ENCODE measurements around the gene FKBP2. TPM values are rescaled to one million over a fixed set of nuclear protein-coding genes. Genes with fewer than 3 reads are reported as not detected.

The FKBP2 gene
- total and polyA plus RNA-seq, 2 of the 13 experiments (the other 11 are each of a cell fraction or from before 2014, with no cell fraction given): 30.1 to 53.3 TPM

DNA sequence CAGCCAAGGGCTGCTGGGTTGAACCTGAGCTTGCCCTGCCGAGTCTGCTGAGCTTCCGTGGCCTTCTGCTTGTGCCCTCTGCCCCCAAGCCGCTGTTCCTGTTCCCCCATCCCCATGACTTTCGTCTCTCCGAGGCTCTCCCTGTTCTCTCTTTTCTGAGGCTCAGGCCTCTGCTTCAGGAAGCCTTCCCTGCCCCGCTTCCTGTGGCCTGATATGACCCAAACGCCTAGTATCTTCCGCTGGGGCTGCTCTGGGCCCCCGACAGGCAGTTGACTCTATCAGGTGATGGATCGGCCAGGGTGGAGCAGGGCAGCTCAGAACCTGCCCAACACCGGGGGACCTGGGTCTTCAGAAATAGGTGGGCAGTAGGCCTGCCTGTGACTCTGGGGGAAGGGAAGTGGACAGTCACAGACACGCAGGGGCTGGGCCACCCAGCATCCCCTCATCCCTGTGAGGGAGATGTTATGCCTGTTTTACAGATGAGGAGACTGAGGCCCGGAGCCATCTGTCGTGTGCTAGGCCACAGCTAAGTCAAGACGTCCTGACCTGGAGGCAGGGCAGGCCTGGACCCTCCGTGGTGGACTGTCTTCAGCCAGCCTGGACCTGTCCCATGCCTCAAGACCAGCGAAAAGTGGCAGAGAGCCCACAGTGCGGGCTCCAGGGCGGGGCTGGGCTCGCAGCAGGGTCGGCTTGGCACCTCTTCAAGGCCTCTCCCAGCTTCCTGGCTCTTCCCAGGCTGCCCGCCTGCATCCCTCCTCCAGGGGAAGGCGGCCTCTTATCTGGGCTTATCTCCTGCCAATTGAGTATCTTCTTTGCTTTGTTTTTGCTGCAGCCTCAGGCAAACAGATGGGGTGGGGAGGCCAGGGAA, 27.4 kb downstream of the FKBP2 start (continued):
- TF ChIP-seq ZBTB42 (CRISPR knock-in tag; IDR thresholded peaks at IDR 0.05) (no peak), ZNF674 (CRISPR knock-in tag; IDR thresholded peaks at IDR 0.05; ENCODE audit: low read depth) (no peak), KLF12 (CRISPR knock-in tag; IDR thresholded peaks at IDR 0.05; ENCODE audit: borderline replicate concordance) (peak; percentile 47), KLF6 (CRISPR knock-in tag; IDR thresholded peaks at IDR 0.05) (no peak), STAG1 (CRISPR knock-in tag; IDR thresholded peaks at IDR 0.05) (no peak), NFRKB (IDR thresholded peaks at IDR 0.05) (no peak), ZNF747 (CRISPR knock-in tag; IDR thresholded peaks at IDR 0.05; ENCODE audit: borderline replicate concordance) (no peak), RBM22 (optimal IDR thresholded peaks at IDR 0.05; ENCODE audit: low read length) (peak; percentile 13), ZNF280B (CRISPR knock-in tag; IDR thresholded peaks at IDR 0.05; ENCODE audit: borderline replicate concordance) (0 out of 2 replicates have a peak, but pooled peaks have one; percentile 13), FOXO1 (CRISPR knock-in tag; IDR thresholded peaks at IDR 0.05) (no peak), RARA (CRISPR knock-in tag; IDR thresholded peaks at IDR 0.05) (0 out of 2 replicates have a peak, but pooled peaks have one; percentile 16), ZNF629 (CRISPR knock-in tag; conservative IDR thresholded peaks at IDR 0.05) (peak; percentile 94), ZNF382 (CRISPR knock-in tag; IDR thresholded peaks at IDR 0.05; ENCODE audit: borderline replicate concordance) (no peak), RXRA (CRISPR knock-in tag; IDR thresholded peaks at IDR 0.05) (no peak), ATAD3A (CRISPR knock-in tag; IDR thresholded peaks at IDR 0.05) (no peak), TRIM24 (CRISPR knock-in tag; IDR thresholded peaks at IDR 0.05) (no peak)
- TF ChIP-seq, protein P1, sequence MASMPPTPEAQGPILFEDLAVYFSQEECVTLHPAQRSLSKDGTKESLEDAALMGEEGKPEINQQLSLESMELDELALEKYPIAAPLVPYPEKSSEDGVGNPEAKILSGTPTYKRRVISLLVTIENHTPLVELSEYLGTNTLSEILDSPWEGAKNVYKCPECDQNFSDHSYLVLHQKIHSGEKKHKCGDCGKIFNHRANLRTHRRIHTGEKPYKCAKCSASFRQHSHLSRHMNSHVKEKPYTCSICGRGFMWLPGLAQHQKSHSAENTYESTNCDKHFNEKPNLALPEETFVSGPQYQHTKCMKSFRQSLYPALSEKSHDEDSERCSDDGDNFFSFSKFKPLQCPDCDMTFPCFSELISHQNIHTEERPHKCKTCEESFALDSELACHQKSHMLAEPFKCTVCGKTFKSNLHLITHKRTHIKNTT (CRISPR knock-in tag; IDR thresholded peaks at IDR 0.05): no peak

Measured in HepG2 (cell line).